HepG2 (cell line): ENCODE data around the gene KDELR3. TPM values are rescaled to one million over a fixed set of nuclear protein-coding genes. Genes with fewer than 3 reads are reported as not detected.

Experiments
- HDAC1 ChIP-seq: sonication (generic); formaldehyde crosslinking; IDR thresholded peaks from 2 replicates; pipeline ENCODE4 v1.5.1; 2020; ENCODE audit warnings: mild to moderate bottlenecking, missing genetic modification reagents
- HNF1A ChIP-seq, 2 experiments: sonication (generic) in 1 of 2; formaldehyde crosslinking in 1 of 2; IDR thresholded peaks; 2 replicates each; pipeline versions ENCODE4 v1.4.0 to v1.6.1; 2016 to 2020; ENCODE audit warnings: borderline replicate concordance in 1 of 2, low read depth in 1 of 2, mild to moderate bottlenecking in 1 of 2, missing genetic modification reagents in 1 of 2
- JUND ChIP-seq: sonication (generic); formaldehyde crosslinking; IDR thresholded peaks from 2 replicates; pipeline ENCODE4 v1.8.0; 2022; ENCODE audit warnings: mild to moderate bottlenecking, missing genetic modification reagents
- KAT7 ChIP-seq: IDR thresholded peaks from 2 replicates; pipeline ENCODE4 v1.6.1; 2018; ENCODE audit warnings: borderline replicate concordance, missing compliant biosample characterization
- REL ChIP-seq: sonication (generic); formaldehyde crosslinking; conservative IDR thresholded peaks from 2 replicates; pipeline ENCODE4 v1.8.0; 2022; ENCODE audit warnings: mild to moderate bottlenecking, missing genetic modification reagents, moderate library complexity
- SNAI1 ChIP-seq: sonication (generic); formaldehyde crosslinking; IDR thresholded peaks from 2 replicates; pipeline ENCODE4 v1.5.0; 2020; ENCODE audit warnings: mild to moderate bottlenecking, missing genetic modification reagents, borderline replicate concordance
- TBP ChIP-seq: sonication (generic); formaldehyde crosslinking; IDR thresholded peaks from 2 replicates; pipeline ENCODE4 v1.5.0; 2020; ENCODE audit warnings: missing genetic modification reagents
- ZBTB44 ChIP-seq: sonication (generic); formaldehyde crosslinking; IDR thresholded peaks from 2 replicates; pipeline ENCODE4 v1.4.0; 2020; ENCODE audit warnings: missing genetic modification reagents
- ZNF30 ChIP-seq: sonication (generic); formaldehyde crosslinking; IDR thresholded peaks from 2 replicates; pipeline ENCODE4 v1.5.0; 2020; ENCODE audit warnings: mild to moderate bottlenecking, missing genetic modification reagents
- ZNF496 ChIP-seq: sonication (generic); formaldehyde crosslinking; IDR thresholded peaks from 2 replicates; pipeline ENCODE4 v1.8.1; 2023; ENCODE audit warnings: mild to moderate bottlenecking, moderate library complexity, missing genetic modification reagents; ENCODE audit not compliant: insufficient replicate concordance
- ZNF543 ChIP-seq: sonication (generic); formaldehyde crosslinking; IDR thresholded peaks from 2 replicates; pipeline ENCODE4 v1.4.0; 2020; ENCODE audit warnings: mild to moderate bottlenecking, missing genetic modification reagents
- ZNF605 ChIP-seq: sonication (generic); formaldehyde crosslinking; IDR thresholded peaks from 2 replicates; pipeline ENCODE4 v1.8.0; 2022; ENCODE audit warnings: mild to moderate bottlenecking, missing genetic modification reagents
- ZNF713 ChIP-seq: sonication (generic); formaldehyde crosslinking; IDR thresholded peaks from 2 replicates; pipeline ENCODE4 v1.4.0; 2020; ENCODE audit warnings: mild to moderate bottlenecking, missing genetic modification reagents
- ZNF720 ChIP-seq: sonication (generic); formaldehyde crosslinking; IDR thresholded peaks from 2 replicates; pipeline ENCODE4 v1.4.0; 2020; ENCODE audit warnings: missing genetic modification reagents
- polyA plus RNA-seq, 8 experiments: library from polyadenylated mRNA; depleted of rRNA in 3 of 8; stranded (reverse) in 7 of 8; unstranded in 1 of 8; fragments of >200 nt; fragmentation: Illumina TruSeq in 4 of 8; extraction: Trizol in 4 of 8; gene quantifications; 2 replicates each; pipeline versions ENCODE4 v1.2.1 to v1.2.3, GENCODE V29; 2011 to 2016; ENCODE audit warnings: low read depth in 4 of 8, missing spikeins in 1 of 8, mixed read lengths in 1 of 8; ENCODE audit not compliant: insufficient read depth in 1 of 8
- total RNA-seq, 5 experiments: library from RNA; depleted of rRNA; stranded (reverse); fragments of >200 nt; fragmentation: Illumina TruSeq; extraction: Trizol; gene quantifications; 2 replicates each; pipeline ENCODE4 v1.2.3, GENCODE V29; 2016; ENCODE audit warnings: low read depth in 1 of 5
- TF ChIP-seq, protein P1 (sequence below): sonication (generic); formaldehyde crosslinking; IDR thresholded peaks from 2 replicates; pipeline ENCODE4 v1.5.0; 2020; ENCODE audit warnings: mild to moderate bottlenecking, missing genetic modification reagents, borderline replicate concordance

KDELR3 gene
- total and polyA plus RNA-seq, 2 of the 13 experiments (the other 11 are each of a cell fraction or from before 2014, with no cell fraction given) = 24.2 to 65.7 TPM

- TF ChIP-seq ZBTB44 (no peak), ZNF605 (CRISPR knock-in tag) (no peak), ZNF543 (CRISPR knock-in tag) (no peak), ZNF496 (CRISPR knock-in tag) (no peak), HNF1A (IDR thresholded peaks at IDR 0.05; ENCODE audit: low read depth) (no peak), HNF1A (CRISPR knock-in tag; IDR thresholded peaks at IDR 0.05; ENCODE audit: borderline replicate concordance) (no peak), ZNF30 (CRISPR knock-in tag) (no peak), HDAC1 (CRISPR knock-in tag) (peak; percentile 60), ZNF713 (no peak), SNAI1 (no peak), ZNF720 (CRISPR knock-in tag) (no peak), KAT7 (CRISPR knock-in tag) (peak; percentile 27; the same call in 1 of the 2 replicates), REL (CRISPR knock-in tag) (no peak), TBP (no peak), JUND (no peak)
- TF ChIP-seq, protein P1, sequence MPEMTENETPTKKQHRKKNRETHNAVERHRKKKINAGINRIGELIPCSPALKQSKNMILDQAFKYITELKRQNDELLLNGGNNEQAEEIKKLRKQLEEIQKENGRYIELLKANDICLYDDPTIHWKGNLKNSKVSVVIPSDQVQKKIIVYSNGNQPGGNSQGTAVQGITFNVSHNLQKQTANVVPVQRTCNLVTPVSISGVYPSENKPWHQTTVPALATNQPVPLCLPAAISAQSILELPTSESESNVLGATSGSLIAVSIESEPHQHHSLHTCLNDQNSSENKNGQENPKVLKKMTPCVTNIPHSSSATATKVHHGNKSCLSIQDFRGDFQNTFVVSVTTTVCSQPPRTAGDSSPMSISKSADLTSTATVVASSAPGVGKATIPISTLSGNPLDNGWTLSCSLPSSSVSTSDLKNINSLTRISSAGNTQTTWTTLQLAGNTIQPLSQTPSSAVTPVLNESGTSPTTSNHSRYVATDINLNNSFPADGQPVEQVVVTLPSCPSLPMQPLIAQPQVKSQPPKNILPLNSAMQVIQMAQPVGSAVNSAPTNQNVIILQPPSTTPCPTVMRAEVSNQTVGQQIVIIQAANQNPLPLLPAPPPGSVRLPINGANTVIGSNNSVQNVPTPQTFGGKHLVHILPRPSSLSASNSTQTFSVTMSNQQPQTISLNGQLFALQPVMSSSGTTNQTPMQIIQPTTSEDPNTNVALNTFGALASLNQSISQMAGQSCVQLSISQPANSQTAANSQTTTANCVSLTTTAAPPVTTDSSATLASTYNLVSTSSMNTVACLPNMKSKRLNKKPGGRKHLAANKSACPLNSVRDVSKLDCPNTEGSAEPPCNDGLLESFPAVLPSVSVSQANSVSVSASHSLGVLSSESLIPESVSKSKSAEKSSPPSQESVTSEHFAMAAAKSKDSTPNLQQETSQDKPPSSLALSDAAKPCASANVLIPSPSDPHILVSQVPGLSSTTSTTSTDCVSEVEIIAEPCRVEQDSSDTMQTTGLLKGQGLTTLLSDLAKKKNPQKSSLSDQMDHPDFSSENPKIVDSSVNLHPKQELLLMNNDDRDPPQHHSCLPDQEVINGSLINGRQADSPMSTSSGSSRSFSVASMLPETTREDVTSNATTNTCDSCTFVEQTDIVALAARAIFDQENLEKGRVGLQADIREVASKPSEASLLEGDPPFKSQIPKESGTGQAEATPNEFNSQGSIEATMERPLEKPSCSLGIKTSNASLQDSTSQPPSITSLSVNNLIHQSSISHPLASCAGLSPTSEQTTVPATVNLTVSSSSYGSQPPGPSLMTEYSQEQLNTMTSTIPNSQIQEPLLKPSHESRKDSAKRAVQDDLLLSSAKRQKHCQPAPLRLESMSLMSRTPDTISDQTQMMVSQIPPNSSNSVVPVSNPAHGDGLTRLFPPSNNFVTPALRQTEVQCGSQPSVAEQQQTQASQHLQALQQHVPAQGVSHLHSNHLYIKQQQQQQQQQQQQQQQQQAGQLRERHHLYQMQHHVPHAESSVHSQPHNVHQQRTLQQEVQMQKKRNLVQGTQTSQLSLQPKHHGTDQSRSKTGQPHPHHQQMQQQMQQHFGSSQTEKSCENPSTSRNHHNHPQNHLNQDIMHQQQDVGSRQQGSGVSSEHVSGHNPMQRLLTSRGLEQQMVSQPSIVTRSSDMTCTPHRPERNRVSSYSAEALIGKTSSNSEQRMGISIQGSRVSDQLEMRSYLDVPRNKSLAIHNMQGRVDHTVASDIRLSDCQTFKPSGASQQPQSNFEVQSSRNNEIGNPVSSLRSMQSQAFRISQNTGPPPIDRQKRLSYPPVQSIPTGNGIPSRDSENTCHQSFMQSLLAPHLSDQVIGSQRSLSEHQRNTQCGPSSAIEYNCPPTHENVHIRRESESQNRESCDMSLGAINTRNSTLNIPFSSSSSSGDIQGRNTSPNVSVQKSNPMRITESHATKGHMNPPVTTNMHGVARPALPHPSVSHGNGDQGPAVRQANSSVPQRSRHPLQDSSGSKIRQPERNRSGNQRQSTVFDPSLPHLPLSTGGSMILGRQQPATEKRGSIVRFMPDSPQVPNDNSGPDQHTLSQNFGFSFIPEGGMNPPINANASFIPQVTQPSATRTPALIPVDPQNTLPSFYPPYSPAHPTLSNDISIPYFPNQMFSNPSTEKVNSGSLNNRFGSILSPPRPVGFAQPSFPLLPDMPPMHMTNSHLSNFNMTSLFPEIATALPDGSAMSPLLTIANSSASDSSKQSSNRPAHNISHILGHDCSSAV = no peak
Observed at GRCh38 chr22:38461414-38462081, 6.3 kb upstream of the KDELR3 start (continued).
